Thoracic aorta (tissue), 2 donors: ENCODE results near the gene P2RX3. TPM values are rescaled to one million over a fixed set of nuclear protein-coding genes. Genes with fewer than 3 reads are reported as not detected.

ENCODE experiments used
- ATAC-seq: fragments of 150-250 bp; one replicate; pipeline ENCODE4 v1.8.0; 2017; ENCODE audit warnings: low read depth; ENCODE audit not compliant: insufficient number of reproducible peaks, low FRiP score
- DNase-seq: peaks from one replicate; pipeline ENCODE4 v3.0.0-alpha.2; 2020; ENCODE audit warnings: low spot score
- H3K27ac ChIP-seq, 2 donors: fragments of 200-600 bp; sonication (generic); 1 replicate in 1 of 2; 2 replicates in 1 of 2; pipeline ENCODE4 v1.5.1; 2016; ENCODE audit warnings: mild to moderate bottlenecking in 2 of 2, moderate library complexity in 2 of 2
- H3K27me3 ChIP-seq: fragments of 200-600 bp; sonication (generic); replicated peaks from 2 replicates; pipeline ENCODE4 v1.6.0; 2016; ENCODE audit warnings: mild to moderate bottlenecking; ENCODE audit not compliant: insufficient read depth
- H3K36me3 ChIP-seq: fragments of 200-600 bp; sonication (generic); one replicate; pipeline ENCODE4 v1.5.1; 2016
- H3K4me1 ChIP-seq, 2 donors: fragments of 200-600 bp; sonication (generic); 1 replicate in 1 of 2; 2 replicates in 1 of 2; pipeline versions ENCODE4 v1.5.1 to v1.6.0; 2016; ENCODE audit warnings: low read depth in 2 of 2, mild to moderate bottlenecking in 1 of 2; ENCODE audit not compliant: control insufficient read depth in 1 of 2
- H3K4me3 ChIP-seq: fragments of 200-600 bp; sonication (generic); 2 replicates; pipeline ENCODE4 v1.5.1; 2016; ENCODE audit warnings: mild to moderate bottlenecking
- H3K9me3 ChIP-seq: fragments of 200-600 bp; sonication (generic); 2 replicates; pipeline ENCODE4 v1.5.1; 2016
- total RNA-seq, 2 donors: library from RNA; depleted of rRNA; stranded (reverse); fragments of >200 nt; gene quantifications; one replicate each; pipeline versions ENCODE4 v1.1.0 to v1.2.3, GENCODE V29; 2016
- TF ChIP-seq, protein P1 (sequence below): fragments of 200-600 bp; sonication (generic); IDR thresholded peaks from one replicate; pipeline ENCODE4 v1.5.1; 2019; ENCODE audit warnings: antibody characterized with exemption

P2RX3 gene
- total RNA-seq, 2 donors from 2014 or later: not detected

DNA sequence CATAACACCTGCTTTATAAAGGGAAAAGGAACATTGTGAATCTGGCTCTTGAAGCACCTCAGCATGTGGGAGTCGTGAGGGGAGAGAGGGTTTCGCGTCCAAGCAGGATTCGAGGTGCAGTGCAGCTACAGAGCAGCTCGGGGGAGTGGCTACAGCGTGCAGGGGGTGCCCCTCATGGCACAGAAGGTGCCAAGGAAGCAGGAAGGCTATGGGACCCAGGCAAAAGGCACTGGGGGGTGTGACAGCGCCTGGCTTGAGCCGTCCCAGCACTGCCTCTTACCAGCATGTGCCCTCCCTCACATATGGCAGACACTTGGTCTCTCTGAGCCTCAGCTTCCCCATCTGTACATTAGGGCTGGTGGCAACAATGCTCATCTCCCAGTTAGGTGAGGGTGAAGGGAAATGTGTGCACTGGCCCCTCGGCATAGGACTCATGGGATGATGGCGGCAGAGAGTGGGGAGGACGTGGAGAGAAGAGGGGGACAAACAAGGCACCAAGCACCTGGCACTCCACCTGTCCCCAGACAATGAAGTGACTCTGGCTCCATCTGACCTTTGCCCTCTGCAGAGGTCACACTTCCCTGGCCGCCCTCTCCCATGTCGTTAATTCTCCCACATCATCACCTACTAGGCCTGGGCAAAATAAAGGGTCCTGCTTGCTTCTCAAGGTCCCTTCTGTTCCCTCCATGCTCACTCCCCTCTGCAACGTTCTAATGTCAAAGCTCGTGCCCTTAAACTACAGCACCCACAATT lies 23.8 kb upstream of the P2RX3 start:
- no peaks in the 10 kb centered on the region for H3K9me3 ChIP-seq
- H3K4me1 ChIP-seq: peaks cover 23 to 82% of the 10 kb centered on the region in 2 donors
- H3K27me3 ChIP-seq: no peaks in the 10 kb centered on the region
- H3K27ac ChIP-seq: no peak overlapping the region
- TF ChIP-seq, protein P1, sequence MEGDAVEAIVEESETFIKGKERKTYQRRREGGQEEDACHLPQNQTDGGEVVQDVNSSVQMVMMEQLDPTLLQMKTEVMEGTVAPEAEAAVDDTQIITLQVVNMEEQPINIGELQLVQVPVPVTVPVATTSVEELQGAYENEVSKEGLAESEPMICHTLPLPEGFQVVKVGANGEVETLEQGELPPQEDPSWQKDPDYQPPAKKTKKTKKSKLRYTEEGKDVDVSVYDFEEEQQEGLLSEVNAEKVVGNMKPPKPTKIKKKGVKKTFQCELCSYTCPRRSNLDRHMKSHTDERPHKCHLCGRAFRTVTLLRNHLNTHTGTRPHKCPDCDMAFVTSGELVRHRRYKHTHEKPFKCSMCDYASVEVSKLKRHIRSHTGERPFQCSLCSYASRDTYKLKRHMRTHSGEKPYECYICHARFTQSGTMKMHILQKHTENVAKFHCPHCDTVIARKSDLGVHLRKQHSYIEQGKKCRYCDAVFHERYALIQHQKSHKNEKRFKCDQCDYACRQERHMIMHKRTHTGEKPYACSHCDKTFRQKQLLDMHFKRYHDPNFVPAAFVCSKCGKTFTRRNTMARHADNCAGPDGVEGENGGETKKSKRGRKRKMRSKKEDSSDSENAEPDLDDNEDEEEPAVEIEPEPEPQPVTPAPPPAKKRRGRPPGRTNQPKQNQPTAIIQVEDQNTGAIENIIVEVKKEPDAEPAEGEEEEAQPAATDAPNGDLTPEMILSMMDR: no peak
- ATAC-seq: no peak
- H3K36me3 ChIP-seq: peaks cover 62% of the 10 kb centered on the region
- no peak overlapping the region for H3K4me3 ChIP-seq
- no peak for DNase-seq

DNA sequence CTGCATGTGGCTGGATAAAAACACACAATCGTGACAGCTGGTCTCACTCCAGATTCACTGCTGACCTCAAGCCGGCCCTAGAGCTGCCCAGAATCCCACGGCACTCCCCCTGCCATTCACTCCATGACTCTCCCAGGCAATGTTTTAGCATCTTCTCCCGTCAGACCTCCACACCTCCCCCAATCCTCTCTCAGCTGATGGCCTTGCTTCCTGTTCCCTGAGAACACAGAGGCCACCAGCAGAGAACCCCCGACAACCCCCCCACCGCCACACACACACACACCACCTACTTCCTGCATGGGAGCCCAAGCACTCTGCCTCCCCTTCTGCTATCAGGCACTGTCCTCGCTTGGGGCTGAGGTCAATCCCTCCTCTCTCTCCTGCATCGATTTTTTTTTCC lies 22.7 kb upstream of the P2RX3 start:
- ATAC-seq: no peak
- Histone ChIP-seq H3K36me3 (peaks cover 58% of the 10 kb centered on the region), H3K4me3 (no peak overlapping the region), H3K9me3 (no peaks in the 10 kb centered on the region), H3K4me1 (peaks cover 18 to 79% of the 10 kb centered on the region in 2 donors), H3K27ac (no peak overlapping the region), H3K27me3 (no peaks in the 10 kb centered on the region)
- DNase-seq: no peak
- TF ChIP-seq, protein P1: no peak

DNA sequence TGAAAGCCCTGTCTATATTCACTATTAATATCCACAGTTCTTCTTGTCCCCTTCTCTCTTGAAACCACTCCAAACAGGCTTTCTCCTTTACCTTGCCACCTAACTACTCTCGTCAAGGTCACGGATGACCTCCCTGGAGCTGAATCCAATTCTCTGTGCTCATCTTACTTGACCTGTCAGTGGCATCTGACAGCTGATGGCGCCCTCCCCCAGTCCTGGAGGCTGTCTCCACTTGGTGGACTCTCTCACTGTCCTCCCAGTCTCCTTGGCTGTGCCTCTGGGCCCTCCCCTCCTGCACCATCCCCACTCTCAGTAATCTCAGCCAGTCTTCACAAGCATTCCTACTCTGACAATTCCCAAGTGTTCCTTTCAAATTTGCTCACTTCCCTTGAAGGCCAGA lies 22.1 kb upstream of the P2RX3 start:
- TF ChIP-seq, protein P1: no peak
- no peak overlapping the region for H3K4me3 ChIP-seq
- no peak overlapping the region for H3K27ac ChIP-seq
- no peak for ATAC-seq
- no peaks in the 10 kb centered on the region for H3K9me3 ChIP-seq
- peaks cover 15 to 79% of the 10 kb centered on the region in 2 donors for H3K4me1 ChIP-seq
- H3K27me3 ChIP-seq: no peaks in the 10 kb centered on the region
- H3K36me3 ChIP-seq: peaks cover 58% of the 10 kb centered on the region
- no peak for DNase-seq

DNA sequence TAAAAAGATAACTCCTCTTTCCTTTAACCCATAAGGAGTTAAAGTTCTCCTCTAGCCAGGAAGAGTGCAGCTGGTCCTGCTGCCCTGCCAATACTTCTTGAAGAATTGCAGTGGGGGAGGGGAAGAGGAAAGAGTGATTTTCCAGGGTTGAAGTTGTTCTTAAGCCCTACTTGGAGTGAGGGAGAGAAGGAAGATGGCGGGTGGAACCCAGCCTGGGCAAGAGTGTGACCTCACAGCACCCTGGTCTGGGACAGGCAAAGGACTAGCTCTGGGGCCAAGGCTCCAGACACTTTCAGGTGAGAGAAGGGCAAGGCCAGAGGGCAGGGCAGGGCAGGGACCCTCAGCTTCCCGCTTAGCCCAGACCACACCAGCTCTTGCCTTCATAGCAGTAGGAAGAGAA lies 20.0 kb upstream of the P2RX3 start:
- Histone ChIP-seq H3K36me3 (peaks cover 50% of the 10 kb centered on the region), H3K27me3 (no peaks in the 10 kb centered on the region), H3K4me3 (no peak overlapping the region), H3K9me3 (no peaks in the 10 kb centered on the region), H3K4me1 (peaks cover 3 to 73% of the 10 kb centered on the region in 2 donors), H3K27ac (peak overlapping the region in 1 of 2 donors; percentile 46)
- TF ChIP-seq, protein P1: no peak
- DNase-seq: no peak
- no peak for ATAC-seq

DNA sequence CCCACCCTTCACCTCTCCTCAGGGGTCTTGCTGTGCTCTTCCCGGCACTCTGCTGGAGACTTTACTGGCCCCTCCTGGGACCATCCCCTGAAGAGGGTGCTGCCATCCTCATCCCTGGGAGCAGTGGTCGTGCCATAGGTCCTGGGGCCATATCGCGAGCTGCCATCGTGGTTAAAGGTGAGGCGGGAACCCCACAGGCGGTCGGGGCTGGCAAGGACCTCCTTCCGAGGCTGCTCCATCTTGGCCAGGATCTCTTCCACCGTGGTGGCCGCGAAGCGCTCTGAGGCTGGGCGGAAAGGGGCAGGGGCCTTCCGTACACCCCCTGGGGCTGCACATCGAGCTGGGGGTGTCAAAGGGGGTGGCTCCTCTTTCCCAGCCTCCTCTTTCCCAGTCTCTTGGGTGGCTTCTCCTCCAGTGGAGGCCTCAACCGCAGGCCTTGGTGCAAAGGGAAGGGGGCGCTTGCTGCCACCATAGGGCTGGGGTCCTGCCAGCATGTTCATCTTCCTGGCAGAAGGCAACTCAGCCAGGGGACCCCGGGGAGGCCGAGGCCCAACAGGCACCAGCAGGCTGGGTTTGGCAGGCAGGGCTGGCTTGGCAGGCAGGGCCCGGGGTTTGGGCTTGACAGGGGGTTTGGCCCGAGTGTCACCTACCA lies 18.0 kb upstream of the P2RX3 start:
- DNase-seq: no peak
- no peak for ATAC-seq
- TF ChIP-seq, protein P1: no peak
- Histone ChIP-seq H3K27me3 (no peaks in the 10 kb centered on the region), H3K27ac (peak overlapping the region; percentile 83 to 90), H3K4me3 (no peak overlapping the region), H3K4me1 (peaks cover 3 to 72% of the 10 kb centered on the region in 2 donors), H3K36me3 (peaks cover 33% of the 10 kb centered on the region), H3K9me3 (no peaks in the 10 kb centered on the region)
